Frontal cortex (tissue), 4 donors: ENCODE data around the gene WDR81. TPM values are rescaled to one million over a fixed set of nuclear protein-coding genes. Genes with fewer than 3 reads are reported as not detected.
"Not testable (repeated sequence)": the region's sequence is repeated elsewhere in the genome, so short reads cannot be mapped to it uniquely, and the experiment has no call there.

ENCODE experiments used
- DNase-seq, 2 donors: peaks; one replicate each; pipeline ENCODE4 v3.0.0; 2012; ENCODE audit warnings: low spot score in 2 of 2
- FAIRE-seq: peaks from 2 replicates; lab custom pipeline; 2012; peaks lifted over from hg19 to GRCh38; lab: Jason Lieb, UNC
- total RNA-seq: library from RNA; depleted of rRNA; stranded (reverse); fragments of >200 nt; gene quantifications from one replicate; pipeline ENCODE4 v1.2.3, GENCODE V29; 2014
- donor health status: control.
- donor health status: control.
- donor health status: control.

WDR81 gene
- total RNA-seq, 1 donor from 2014 or later, result 10.2 TPM

DNA sequence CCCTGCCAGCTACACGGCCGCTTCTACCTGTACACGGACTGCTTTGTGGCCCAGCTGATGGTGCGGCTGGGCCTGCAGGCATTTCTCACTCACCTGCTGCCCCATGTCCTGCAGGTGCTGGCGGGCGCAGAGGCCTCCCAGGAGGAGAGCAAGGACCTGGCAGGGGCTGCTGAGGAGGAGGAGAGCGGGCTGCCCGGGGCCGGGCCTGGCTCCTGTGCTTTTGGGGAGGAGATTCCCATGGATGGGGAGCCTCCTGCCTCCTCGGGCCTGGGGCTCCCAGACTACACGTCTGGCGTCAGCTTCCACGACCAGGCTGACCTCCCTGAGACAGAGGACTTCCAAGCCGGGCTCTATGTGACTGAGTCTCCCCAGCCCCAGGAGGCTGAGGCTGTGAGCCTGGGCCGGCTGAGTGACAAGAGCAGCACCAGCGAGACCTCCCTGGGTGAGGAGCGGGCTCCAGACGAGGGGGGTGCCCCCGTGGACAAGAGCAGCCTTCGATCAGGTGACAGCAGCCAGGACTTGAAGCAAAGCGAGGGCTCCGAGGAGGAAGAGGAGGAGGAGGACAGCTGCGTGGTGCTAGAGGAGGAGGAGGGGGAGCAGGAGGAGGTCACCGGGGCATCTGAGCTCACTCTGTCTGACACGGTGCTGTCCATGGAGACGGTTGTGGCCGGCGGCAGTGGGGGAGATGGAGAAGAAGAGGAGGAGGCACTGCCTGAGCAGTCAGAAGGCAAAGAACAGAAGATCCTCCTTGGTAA is 3.5 kb downstream of the WDR81 start:
- DNase-seq, result no peak
- no peak for FAIRE-seq

DNA sequence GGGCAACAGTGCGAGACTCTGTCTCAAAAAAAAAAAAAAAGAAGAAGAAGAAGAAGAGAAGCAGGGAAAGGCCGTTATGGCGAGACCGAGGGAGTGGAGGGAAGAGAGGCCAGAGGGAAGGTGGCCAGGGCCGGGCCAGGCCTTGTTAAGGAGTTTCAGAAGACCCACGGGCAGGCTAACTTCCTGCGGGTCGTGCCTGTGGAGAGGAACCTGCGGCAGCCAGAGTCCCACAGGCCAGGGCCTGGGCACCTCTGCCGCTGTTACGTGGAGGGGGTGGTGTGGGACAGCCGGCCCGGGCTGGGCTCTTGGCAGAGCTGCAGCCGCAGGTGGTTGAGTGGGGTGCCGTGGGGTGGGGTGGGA is 5.4 kb downstream of the WDR81 start:
- no peak for FAIRE-seq

DNA sequence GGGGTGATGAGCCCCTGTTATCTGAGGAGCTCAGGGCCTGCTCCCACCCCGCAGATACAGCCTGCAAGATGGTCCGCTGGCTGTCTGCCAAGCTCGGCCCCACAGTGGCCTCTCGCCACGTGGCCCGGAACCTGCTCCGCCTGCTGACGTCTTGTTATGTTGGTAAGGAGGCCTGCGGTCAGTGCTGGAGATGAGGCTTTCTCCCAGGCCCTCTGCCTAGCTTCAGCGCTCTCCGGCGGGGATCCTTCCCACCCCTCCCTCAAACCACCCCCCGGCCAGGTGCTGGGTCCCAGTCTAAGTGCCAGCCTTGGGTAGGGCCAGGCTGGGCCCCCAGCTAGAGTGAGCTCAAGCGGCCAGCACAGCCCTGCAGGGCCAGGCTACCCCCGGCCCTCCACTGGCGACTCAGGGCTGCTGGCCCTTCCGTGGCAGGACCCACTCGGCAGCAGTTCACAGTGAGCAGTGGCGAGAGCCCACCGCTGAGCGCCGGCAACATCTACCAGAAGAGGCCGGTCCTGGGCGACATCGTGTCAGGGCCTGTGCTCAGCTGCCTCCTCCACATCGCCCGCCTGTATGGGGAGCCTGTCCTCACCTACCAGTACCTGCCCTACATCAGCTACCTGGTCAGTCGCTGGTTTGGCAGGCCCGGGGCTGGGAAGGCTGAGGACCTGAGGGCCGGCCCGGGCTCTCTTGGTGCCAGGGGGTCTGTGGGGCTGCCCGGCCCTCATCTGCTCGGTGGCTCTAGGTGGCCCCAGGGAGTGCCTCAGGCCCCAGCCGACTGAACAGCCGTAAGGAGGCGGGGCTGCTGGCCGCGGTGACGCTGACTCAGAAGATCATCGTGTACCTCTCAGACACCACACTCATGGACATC is 6.1 kb downstream of the WDR81 start:
- FAIRE-seq (no peak), DNase-seq (no peak)

More for the DNA sequence above, 5.4 kb downstream of the WDR81 start:
- DNase-seq, result no peak

GRCh38 chr17:1731194-1731506 is 6.6 kb downstream of the WDR81 start:
- no peak for FAIRE-seq

DNA sequence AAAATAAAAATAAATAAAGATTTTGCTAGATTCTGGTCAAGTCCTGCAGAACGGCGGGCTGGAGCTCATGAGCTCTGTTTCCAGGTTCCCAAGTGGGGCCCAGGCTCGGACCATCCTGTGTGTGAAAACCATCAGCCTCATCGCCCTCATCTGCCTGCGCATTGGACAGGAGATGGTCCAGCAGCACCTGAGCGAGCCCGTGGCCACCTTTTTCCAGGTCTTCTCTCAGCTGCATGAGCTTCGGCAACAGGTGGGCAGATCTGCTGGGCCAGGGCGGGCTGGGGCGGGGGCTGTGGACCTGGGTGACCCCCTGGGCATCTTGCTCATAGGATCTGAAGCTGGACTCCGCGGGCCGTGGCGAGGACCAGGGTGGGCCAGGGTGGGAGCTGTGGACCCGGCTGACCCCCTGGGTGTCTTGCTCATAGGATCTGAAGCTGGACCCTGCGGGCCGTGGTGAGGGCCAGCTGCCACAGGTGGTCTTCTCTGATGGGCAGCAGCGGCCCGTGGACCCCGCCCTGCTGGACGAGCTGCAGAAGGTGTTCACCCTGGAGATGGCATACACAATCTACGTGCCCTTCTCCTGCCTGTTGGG is 7.8 kb downstream of the WDR81 start:
- DNase-seq (no peak), FAIRE-seq (no peak)

More at GRCh38 chr17:1731194-1731506, 6.6 kb downstream of the WDR81 start:
- no peak for DNase-seq

DNA sequence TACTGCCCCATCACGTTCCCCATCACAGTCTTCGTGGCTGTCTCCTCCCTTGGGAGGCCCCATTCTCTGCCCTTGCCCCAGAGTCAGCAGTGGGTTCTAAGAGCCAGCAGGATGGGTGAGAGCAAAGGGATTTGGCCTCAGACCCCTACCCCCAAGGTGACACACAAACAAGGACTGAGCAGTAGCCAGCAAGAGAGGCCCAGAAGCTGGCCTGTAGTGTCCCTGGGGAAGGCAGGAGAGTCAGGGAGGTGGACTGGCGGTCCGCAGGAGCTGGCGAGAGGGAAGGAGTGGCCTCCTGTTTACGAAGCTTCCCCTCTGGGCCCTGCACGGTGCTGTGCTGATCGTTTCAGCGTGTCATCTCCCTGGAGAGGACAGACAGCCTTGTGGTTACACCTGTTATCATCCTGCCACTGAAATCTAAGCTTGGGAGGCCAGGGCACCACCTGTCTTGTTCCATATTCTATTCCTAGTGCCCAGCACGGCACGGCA is 8.4 kb downstream of the WDR81 start:
- DNase-seq, result no peak
- no peak for FAIRE-seq

GRCh38 chr17:1733759-1734158 is 9.3 kb downstream of the WDR81 start:
- no peak for FAIRE-seq

DNA sequence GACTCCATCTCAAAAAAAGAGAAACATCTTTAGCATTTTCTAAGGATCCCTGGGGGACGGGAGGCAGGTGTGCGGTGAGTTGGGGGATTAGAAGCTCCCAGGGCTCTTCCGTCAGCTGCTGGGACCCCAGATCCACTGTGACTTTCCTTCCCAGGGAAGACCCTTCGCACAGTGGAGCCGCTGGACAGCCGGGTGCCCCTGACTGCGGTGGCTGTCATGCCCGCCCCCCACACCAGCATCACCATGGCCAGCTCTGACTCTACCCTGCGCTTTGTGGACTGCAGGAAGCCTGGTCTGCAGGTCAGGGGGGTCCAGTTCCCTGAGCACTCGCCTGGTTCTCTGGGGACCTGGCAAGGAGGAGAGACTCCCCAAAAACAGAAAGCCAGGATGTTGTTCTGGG is 10.9 kb downstream of the WDR81 start:
- DNase-seq (no peak), FAIRE-seq (no peak)

More at GRCh38 chr17:1733759-1734158, 9.3 kb downstream of the WDR81 start:
- no peak for DNase-seq

DNA sequence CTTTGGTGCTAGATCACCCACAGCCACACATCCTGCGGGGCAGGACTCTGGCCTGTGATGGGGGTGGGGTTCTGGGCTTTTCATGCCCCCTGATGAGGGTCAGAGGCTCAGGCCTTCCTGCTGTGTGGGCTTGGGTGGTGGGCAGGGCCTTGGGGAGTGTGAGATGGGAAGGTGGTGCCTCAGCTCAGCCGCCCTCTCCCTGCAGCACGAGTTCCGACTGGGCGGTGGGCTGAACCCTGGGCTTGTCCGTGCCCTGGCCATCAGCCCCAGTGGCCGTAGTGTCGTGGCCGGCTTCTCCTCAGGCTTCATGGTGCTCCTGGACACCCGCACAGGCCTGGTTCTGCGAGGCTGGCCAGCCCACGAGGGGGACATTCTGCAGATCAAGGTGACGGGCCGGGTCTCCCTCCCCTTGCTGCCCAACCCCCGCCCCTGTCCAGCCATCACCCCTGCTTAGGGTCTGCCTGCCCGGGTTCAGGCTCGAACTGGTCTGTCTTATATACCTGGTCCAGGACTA is 11.4 kb downstream of the WDR81 start:
- FAIRE-seq, result no peak

GRCh38 chr17:1736348-1737281 is 12.1 kb downstream of the WDR81 start:
- DNase-seq (peak in 1 of 2 donors; percentile 76), FAIRE-seq (no peak)

More for the DNA sequence above, 11.4 kb downstream of the WDR81 start:
- no peak for DNase-seq

GRCh38 chr17:1737531-1738291 is 13.2 kb downstream of the WDR81 start:
- FAIRE-seq, result no peak
- DNase-seq, result no peak

DNA sequence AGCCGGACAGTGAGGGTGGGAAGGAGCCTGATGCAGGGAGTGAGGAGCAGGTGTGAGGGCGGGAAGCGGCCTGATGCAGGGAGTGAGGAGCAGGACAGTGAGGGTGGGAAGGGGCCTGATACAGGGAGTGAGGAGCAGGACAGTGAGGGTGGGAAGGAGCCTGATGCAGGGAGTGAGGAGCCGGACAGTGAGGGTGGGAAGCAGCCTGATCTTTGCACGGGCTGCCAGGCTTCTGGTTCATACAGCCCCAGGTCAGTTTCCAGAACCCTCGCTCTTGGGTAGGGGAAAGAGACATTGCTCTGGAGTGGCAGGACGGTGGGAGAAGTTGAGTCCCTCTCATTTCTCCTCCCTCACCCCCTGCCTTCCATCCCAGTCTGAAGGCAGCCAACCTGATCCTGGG is 17.4 kb downstream of the WDR81 start:
- FAIRE-seq, DNase-seq: not testable (repeated sequence)

DNA sequence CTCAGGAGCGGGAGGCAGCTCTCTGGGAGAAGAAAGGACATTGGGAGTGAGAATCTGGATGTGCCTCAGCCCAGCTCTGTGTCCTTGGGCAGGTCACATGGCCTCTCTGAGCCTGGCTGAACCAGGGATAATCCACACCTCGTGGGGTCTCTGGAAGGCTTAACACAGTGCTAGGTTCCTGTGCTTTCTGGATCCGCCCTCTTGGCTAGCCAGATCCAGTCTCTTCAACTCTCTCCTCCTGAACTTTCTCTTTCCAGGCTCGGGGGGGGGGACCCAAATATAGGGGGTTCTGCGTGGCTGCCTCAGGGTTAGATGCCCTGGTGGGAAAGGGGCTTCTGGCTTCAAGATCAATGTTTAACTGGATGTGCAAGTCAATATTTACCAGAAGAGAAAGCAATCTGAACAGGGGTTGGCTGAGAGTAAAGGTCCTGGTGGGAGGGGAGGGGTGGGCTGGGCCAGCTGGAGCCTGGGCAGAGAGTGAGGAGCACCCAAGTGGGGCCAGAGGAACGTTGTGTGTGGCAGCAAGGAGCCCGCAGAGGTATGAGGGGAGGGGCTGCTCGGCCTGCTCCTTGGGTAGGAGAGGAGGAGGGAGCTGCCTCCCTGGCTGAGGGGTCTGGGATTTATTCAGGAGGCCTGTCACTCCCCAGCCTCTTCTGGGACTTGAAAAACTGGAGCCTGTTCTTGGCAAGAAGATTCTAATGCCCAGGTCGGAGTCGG is 18.0 kb downstream of the WDR81 start, which contains the start of gene SERPINF2:
SERPINF2 (plus strand) TSS at position 501 of the 717 bp plus-strand sequence. CDS start 2,125 bp downstream, outside the sequence.
- FAIRE-seq, result no peak
- DNase-seq, result no peak

DNA sequence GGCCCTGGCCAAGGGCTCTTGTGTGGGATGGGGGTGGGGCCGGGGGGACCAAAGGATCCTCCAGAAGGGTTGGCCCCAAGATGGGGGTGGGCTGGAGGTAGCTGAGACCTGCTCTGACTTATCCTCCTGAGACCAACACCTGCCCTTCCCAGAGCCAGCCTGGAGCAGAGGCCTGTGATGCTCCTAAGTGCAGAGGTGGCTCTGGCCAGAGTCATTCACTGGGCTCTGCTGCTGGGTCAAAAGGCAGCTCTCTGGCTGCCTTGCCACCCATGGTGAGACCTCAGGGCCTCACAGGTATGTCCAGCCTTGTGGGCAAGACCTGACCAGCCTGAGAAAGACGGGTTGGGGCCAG is 18.6 kb downstream of the WDR81 start:
- no peak for DNase-seq
- no peak for FAIRE-seq

DNA sequence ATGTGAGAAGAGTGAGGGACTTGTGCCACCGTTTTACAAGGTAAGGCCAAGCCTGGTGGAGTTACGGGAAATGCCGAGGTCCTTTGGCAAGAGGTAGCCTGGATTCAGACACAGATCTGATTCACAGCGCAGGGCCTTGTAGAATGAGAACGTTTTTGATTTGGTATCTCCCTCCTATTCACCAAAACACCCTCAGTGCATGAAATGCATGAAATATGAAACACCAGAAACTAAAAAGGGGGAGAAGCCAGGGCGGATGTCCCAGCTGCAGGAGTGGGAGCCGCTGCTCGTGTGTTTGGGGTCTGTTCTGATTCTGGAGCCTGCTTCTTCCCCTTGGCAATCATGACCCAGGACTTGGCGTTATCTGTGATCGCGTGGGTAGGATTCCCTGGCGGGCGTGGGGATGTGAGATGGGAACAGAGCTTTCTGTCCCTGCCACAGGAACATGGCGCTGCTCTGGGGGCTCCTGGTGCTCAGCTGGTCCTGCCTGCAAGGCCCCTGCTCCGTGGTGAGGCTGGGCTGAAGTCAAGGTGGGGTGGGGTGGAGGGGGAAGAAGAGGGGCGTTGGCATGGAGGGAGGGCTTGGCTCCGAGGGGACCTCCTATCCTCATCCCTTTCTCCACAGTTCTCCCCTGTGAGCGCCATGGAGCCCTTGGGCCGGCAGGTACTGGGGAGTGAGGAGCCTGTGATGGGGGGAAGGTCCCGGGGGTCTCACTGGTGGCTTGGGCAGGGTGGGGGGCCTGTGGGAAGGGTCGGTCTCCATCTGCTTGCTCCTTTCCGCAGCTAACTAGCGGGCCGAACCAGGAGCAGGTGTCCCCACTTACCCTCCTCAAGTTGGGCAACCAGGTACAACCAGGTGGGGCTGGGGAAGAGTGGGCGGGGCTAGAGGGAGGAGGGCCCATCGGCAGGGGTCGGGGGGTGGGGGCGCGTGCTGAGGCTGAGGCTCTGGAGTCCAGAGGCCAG is 20.3 kb downstream of the WDR81 start:
- FAIRE-seq, result no peak

DNA sequence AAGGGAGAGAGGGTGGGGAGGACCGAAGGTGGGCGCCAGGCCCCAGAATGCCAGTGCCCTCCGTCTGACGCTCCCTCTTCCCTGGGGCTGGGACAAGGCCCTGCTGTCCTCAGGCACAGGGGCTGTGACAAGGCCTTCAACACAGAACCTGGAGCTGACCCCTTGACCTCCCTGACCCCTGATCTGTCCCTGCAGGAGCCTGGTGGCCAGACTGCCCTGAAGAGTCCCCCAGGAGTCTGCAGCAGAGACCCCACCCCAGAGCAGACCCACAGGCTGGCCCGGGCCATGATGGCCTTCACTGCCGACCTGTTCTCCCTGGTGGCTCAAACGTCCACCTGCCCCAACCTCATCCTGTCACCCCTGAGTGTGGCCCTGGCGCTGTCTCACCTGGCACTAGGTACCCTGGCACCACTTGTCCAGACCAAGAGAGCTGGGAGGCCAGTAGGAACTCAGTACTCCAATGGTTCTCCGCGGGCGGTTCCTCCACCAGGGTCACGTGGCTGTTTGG is 21.1 kb downstream of the WDR81 start:
- DNase-seq (no peak), FAIRE-seq (no peak)

More for the DNA sequence above, 20.3 kb downstream of the WDR81 start:
- DNase-seq, result no peak
